IPS-20b (cell line): ENCODE results near the gene KRTAP10-7.
"Not testable (repeated sequence)": the region's sequence is repeated elsewhere in the genome, so short reads cannot be mapped to it uniquely, and the experiment has no call there.

Experiments used
- H3K27ac ChIP-seq: one replicate; pipeline ENCODE4 v1.5.1; 2013; ENCODE audit warnings: low read length
- H3K27me3 ChIP-seq: 2 replicates; pipeline ENCODE4 v1.6.1; 2013; ENCODE audit warnings: mild to moderate bottlenecking, low read length, inconsistent platforms; ENCODE audit not compliant: insufficient read depth
- H3K36me3 ChIP-seq: 2 replicates; pipeline ENCODE4 v1.6.1; 2013; ENCODE audit warnings: low read depth, mild to moderate bottlenecking, inconsistent platforms, low read length, moderate library complexity; ENCODE audit not compliant: insufficient read depth
- H3K4me1 ChIP-seq: 2 replicates; pipeline ENCODE4 v1.6.1; 2013; ENCODE audit warnings: mild to moderate bottlenecking, control low read depth, inconsistent platforms, low read length, moderate library complexity; ENCODE audit not compliant: insufficient read depth
- H3K4me3 ChIP-seq: 2 replicates; pipeline ENCODE4 v1.5.1; 2013; ENCODE audit warnings: mild to moderate bottlenecking, low read length, inconsistent platforms
- H3K9ac ChIP-seq: 2 replicates; pipeline ENCODE4 v1.6.1; 2013; ENCODE audit warnings: low read depth, mild to moderate bottlenecking, inconsistent platforms, low read length, moderate library complexity
- H3K9me3 ChIP-seq: 2 replicates; pipeline ENCODE4 v1.6.1; 2013; ENCODE audit warnings: mild to moderate bottlenecking, low read depth, low read length, inconsistent platforms; ENCODE audit not compliant: insufficient read depth

The KRTAP10-7 gene

GRCh38 chr21:44573630-44574456 lies 26.6 kb upstream of the KRTAP10-7 start, which contains the start of gene KRTAP10-4:
KRTAP10-4 (plus strand) TSS chr21:44573729; CDS start chr21:44573759, 30 bp downstream.
- H3K27me3 ChIP-seq, H3K9me3 ChIP-seq, H3K27ac ChIP-seq, H3K4me1 ChIP-seq, H3K4me3 ChIP-seq, H3K36me3 ChIP-seq, H3K9ac ChIP-seq: not testable (repeated sequence)

DNA sequence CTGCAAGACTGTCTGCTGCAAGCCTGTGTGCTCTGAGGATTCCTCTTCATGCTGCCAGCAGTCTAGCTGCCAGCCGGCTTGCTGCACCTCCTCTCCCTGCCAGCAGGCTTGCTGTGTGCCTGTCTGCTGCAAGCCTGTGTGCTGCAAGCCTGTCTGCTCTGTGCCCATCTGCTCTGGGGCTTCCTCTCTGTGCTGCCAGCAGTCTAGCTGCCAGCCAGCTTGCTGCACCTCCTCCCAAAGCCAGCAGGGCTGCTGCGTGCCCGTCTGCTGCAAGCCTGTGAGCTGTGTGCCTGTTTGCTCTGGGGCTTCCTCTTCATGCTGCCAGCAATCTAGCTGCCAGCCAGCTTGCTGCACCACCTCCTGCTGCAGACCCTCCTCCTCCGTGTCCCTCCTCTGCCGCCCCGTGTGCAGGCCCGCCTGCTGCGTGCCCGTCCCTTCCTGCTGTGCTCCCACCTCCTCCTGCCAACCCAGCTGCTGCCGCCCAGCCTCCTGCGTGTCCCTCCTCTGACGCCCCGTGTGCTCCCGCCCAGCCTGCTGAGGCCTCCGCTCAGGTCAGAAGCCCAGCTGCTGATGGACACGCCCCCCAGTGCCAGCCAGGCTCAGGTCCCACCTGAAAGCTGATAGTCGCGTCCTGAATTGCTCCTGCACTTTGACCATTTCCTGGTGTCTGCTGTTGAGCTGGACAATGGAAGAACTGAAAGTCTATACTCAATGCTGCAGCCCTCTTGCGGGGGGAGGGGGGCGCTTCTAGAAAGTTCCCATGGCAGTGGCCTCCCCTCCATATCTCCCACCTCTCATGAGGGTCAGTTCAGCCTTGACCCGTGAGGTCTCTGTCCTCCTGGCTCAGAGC lies 25.7 kb upstream of the KRTAP10-7 start:
- no peak overlapping the region for H3K4me3 ChIP-seq
- no peaks in the 10 kb centered on the region for H3K27me3 ChIP-seq
- no peaks in the 10 kb centered on the region for H3K36me3 ChIP-seq
- peaks cover 6% of the 10 kb centered on the region for H3K9me3 ChIP-seq
- H3K9ac ChIP-seq: no peak overlapping the region
- no peak overlapping the region for H3K27ac ChIP-seq
- H3K4me1 ChIP-seq: no peaks in the 10 kb centered on the region

GRCh38 chr21:44575307-44576024 lies 24.9 kb upstream of the KRTAP10-7 start:
- no peak overlapping the region for H3K4me3 ChIP-seq
- H3K9me3 ChIP-seq: peaks cover 6% of the 10 kb centered on the region
- H3K4me1 ChIP-seq: no peaks in the 10 kb centered on the region
- H3K9ac ChIP-seq: no peak overlapping the region
- no peaks in the 10 kb centered on the region for H3K27me3 ChIP-seq
- H3K27ac ChIP-seq: no peak overlapping the region
- no peaks in the 10 kb centered on the region for H3K36me3 ChIP-seq

DNA sequence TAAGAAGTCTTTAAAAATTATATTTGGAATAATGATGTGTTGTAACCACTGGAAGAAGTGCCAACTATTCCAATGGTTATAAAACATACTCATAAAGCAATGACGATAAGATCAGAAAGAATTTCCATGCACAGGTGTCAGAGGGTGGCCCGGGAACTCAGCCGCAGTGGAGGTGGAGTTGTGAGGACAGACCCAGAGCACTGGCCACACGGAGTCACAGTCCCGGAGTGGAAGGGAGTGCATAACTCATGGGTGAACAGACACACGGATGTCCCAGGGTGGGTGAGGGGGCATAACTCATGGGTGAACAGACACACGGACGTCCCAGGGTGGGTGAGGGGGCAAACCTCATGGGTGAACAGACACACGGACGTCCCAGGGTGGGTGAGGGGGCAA lies 24.4 kb upstream of the KRTAP10-7 start:
- no peak overlapping the region for H3K9ac ChIP-seq
- peaks cover 6% of the 10 kb centered on the region for H3K9me3 ChIP-seq
- H3K4me1 ChIP-seq: no peaks in the 10 kb centered on the region
- no peaks in the 10 kb centered on the region for H3K36me3 ChIP-seq
- no peak overlapping the region for H3K4me3 ChIP-seq
- no peaks in the 10 kb centered on the region for H3K27me3 ChIP-seq
- H3K27ac ChIP-seq: no peak overlapping the region

- Histone ChIP-seq H3K9ac (no peak overlapping the region), H3K4me3 (no peak overlapping the region), H3K4me1 (no peaks in the 10 kb centered on the region), H3K27ac (no peak overlapping the region), H3K9me3 (peaks cover 6% of the 10 kb centered on the region), H3K27me3 (no peaks in the 10 kb centered on the region), H3K36me3 (no peaks in the 10 kb centered on the region)
These were observed 21.9 kb upstream of the KRTAP10-7 start for GRCh38 chr21:44578371-44579055.

DNA sequence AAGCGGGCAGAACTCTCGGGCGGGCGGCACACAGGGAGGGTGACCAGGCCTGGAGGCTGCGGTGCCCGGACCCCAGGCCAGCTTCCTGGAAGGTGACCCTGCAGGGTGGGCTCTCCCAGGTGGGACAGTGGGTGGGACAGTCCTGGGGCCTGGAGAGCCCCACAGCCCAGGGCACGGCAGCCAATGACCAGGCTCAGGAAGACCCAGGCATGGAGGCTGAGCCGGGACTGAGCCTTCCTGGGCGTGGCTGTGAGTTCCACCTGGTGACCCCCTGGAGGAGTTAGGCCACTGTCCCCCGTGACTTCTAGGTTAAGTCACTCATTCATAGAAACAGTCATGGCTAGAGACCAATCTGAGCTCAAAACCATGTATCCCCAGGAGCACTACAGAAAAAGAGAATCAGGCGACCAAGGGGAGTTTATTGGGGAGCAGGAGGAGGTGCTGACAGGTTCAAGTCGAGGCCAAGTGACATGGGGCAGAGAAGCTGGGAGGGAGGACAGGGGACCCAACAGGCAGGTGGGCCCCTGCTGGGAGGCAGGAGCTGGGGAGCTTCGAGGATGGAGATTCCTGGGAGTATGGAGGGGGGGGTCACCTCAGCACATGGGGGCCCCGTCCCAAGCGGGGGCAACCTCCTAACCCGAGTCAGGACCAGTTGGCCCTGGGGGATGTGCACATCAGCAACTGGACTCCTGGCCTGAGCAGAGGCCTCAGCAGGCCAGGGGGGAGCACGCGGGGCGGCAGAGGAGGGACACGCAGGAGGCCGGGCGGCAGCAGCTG lies 21.2 kb upstream of the KRTAP10-7 start:
- Histone ChIP-seq H3K36me3 (no peaks in the 10 kb centered on the region), H3K4me1 (no peaks in the 10 kb centered on the region), H3K27me3 (no peaks in the 10 kb centered on the region), H3K9me3 (peaks cover 6% of the 10 kb centered on the region), H3K4me3 (no peak overlapping the region), H3K27ac (no peak overlapping the region), H3K9ac (no peak overlapping the region)

GRCh38 chr21:44579833-44580144 lies 20.6 kb upstream of the KRTAP10-7 start:
- Histone ChIP-seq H3K36me3 (no peaks in the 10 kb centered on the region), H3K27ac (no peak overlapping the region), H3K4me1 (no peaks in the 10 kb centered on the region), H3K9ac (no peak overlapping the region), H3K4me3 (no peak overlapping the region), H3K9me3 (peaks cover 6% of the 10 kb centered on the region), H3K27me3 (no peaks in the 10 kb centered on the region)

- not testable (repeated sequence) for H3K9ac ChIP-seq, H3K4me1 ChIP-seq, H3K27ac ChIP-seq, H3K27me3 ChIP-seq, H3K9me3 ChIP-seq, H3K4me3 ChIP-seq, H3K36me3 ChIP-seq
These were observed 20.1 kb upstream of the KRTAP10-7 start, which contains the start of gene KRTAP10-5 for GRCh38 chr21:44580231-44580821. KRTAP10-5 (minus strand) TSS chr21:44580604; CDS start chr21:44580578, 26 bp downstream.

DNA sequence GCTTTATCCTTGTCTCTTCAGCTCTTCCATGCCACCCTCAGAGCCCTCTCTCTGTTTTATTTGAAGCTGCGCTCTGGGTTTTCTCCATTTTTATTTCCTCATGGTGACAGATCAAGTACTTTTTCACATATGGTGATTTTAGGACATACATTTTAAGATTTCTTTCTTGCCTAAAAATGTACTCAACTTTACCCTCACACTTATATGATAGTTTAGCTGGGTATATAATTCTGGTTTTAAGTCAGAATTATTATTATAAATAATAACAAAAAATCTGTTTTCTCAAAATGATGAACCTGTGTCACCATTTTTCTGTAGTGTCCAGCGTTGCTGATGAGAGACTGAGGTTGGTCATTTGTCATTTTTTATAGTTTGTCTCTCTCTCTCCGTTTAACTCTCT lies 19.2 kb upstream of the KRTAP10-7 start:
- H3K9me3 ChIP-seq: peaks cover 6% of the 10 kb centered on the region
- H3K36me3 ChIP-seq: no peaks in the 10 kb centered on the region
- H3K9ac ChIP-seq: no peak overlapping the region
- H3K27ac ChIP-seq: no peak overlapping the region
- H3K27me3 ChIP-seq: no peaks in the 10 kb centered on the region
- H3K4me3 ChIP-seq: no peak overlapping the region
- H3K4me1 ChIP-seq: no peaks in the 10 kb centered on the region

- H3K9ac ChIP-seq: no peak overlapping the region
These were observed 18.3 kb upstream of the KRTAP10-7 start for GRCh38 chr21:44582055-44582454.

More at GRCh38 chr21:44582055-44582454, 18.3 kb upstream of the KRTAP10-7 start:
- no peaks in the 10 kb centered on the region for H3K36me3 ChIP-seq
- no peaks in the 10 kb centered on the region for H3K4me1 ChIP-seq
- no peak overlapping the region for H3K27ac ChIP-seq
- H3K4me3 ChIP-seq: no peak overlapping the region
- H3K27me3 ChIP-seq: no peaks in the 10 kb centered on the region
- peaks cover 3% of the 10 kb centered on the region; the same call in 1 of the 2 replicates for H3K9me3 ChIP-seq
